ENCODE results near the gene ARHGAP26.

ARHGAP26 gene

DNA sequence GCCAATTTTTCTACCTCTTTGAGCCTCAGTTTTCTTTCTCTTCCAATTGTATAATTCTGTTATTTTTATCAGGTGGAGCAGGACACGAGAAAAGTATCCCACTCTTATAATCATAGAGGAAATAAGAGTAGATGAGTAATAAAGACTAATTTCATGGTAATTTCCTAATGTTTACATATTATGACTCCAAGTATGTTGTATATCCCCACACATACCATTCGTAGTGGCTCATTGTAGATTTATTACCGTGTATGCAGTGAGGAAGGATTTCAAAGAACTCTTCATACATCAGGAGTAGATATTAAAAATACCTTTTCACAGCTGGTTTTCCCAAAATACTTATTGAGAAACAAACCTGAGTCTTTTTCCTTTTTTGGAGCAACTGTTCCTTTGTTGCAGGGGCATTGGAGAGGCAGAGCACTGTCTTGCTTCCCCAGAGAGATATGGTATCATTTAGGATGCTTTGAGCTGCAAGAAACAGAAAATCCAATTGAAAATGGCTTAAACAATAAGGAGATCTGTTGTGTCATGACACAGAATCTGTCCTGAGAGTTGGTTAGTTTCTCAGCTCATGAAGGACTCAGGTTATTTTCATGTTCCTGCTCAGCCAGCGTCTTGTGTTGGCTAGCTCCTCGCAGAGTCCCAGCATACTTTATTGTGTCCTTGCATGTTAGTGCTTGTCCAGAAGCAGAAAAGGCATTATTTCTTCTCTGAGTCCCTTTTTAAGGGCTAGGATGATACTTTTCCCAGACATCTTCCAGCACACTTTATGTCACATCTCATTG, 291.2 kb downstream of the ARHGAP26 start:
- DNase-seq (ENCODE audit: low spot score) = no peak

DNA sequence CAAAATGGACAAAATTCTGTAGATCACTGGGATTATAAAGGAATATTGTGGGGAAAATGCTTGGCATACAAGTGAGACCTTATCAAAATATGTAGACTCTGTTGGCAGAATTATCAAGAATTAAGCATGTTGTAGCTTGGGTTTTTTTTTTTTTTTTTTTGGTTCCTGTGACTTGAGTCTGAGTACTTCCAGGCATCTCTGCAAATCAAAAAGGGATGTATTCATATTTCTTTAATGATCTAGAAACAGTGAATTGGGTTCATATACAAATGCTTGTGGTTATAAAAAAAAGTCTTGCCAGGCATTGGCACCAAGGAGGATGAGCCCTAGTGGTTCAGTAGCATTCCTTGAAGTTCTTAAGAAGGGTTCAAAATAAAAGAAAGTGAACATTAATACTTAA, 292.2 kb downstream of the ARHGAP26 start:
- DNase-seq (ENCODE audit: low spot score) = no peak

DNA sequence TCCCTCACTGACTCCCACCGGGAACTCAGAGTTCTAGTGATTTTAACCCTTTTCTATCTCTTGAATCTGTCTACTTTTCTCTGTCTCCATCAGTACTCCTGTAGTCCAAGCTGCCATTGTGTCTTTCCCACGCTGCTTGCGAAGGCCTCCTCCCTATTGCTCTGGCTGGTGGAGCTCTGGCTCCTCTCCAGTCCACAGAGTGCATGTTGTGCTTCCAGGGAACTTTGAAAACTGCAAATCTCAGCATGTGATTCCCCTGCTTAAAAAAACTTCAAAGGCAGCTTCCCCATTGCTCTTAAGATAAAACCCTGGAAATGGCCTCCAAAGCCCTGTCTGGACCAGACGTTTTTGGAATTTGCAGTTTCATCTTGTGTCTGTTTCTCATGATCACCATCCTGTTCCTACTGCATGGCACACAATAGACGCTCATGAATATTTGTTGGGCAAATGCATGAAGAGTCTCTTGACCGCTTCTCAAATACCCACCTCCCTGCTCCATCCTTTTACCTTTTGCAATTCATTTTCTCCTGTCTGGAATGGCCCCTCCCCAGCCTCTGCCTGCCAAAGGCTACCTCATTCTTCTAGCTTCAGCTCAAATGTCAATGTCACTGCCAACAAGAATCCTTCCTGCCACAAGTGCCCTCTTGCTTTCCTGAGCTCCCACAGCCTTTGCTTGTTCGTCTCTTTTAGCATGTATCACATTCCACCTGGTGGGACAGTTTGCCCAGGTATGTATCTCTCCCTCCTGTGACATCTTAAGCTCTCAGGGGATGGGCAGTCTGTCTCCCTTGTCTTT, 293.2 kb downstream of the ARHGAP26 start:
- no peak for DNase-seq (ENCODE audit: low spot score)

DNA sequence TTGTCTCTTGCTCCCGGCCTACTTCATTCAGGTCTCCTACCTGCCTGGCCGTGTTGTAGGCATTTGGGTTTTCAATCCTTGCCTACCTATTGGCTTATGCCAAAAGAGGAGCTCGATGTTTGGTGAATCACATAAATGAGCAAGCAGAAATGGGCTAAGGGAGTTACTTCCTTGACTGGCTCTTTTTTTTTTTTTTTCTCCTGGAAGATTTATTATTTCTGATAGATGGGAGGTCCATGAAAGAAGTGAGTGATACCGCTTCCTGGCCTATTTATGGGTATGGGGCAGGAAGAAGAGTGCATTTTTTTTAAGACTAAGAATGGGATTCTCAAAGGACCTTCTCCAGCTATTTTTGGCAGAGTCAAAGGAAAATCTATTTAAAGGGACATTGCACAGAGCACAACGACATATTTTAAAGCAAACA, 294.1 kb downstream of the ARHGAP26 start:
- DNase-seq (ENCODE audit: low spot score) = no peak

DNA sequence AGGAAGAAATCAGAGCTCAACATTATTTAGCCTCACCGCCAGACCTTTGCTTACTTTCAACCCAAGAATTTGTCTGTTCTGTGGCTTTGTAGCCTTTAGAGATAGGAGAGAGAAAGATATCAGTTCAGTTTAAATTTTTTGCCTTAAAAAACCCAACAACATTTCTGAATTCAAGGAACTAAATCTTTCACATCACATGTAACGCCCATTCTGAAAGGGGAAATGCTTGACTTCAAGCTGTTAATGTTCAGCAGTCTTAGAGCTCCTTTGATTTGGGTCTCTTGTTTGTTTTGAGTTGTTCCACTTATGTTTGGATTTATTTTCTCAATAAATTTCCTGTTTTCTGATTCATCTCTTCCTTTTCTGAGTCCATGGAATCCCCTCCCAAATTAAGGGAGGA, 294.5 kb downstream of the ARHGAP26 start:
- DNase-seq (ENCODE audit: low spot score) = no peak

DNA sequence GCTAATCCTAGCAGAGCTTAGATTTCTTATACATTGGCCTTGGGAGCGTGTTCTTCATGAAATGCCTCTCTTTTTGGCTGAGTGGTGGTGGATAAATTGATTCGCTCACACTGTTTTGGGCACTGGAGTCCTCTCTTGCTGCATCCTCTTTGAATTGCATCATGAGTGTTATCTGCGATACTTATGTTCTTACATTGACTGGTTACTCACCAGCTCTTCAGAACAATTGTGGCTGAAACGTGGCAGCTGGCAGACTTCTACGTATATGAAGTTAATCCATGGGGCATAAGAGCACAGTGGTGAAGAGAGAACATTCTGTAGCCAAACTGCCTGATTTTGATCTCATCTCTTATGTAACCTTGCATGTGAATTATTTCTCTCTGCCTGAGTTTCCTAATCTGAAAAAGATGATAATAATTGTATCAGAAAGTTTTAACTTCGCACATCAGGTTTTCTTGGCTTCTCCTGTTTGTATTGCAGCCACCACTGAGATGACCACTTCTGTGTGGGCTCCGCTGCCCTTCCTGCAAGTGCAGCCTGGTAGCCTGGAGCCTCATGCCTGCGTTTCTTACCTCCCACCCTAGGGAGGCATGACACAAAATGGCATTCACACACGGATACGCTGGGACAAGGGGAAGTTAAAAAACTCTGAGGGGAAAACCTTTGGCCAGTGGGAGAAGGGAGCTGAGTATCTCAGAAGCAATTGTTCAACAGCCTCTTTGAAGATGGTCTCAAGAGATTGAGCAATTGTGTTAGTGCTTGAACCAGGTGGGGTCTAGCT, 295.2 kb downstream of the ARHGAP26 start:
- DNase-seq (ENCODE audit: low spot score) = no peak

DNA sequence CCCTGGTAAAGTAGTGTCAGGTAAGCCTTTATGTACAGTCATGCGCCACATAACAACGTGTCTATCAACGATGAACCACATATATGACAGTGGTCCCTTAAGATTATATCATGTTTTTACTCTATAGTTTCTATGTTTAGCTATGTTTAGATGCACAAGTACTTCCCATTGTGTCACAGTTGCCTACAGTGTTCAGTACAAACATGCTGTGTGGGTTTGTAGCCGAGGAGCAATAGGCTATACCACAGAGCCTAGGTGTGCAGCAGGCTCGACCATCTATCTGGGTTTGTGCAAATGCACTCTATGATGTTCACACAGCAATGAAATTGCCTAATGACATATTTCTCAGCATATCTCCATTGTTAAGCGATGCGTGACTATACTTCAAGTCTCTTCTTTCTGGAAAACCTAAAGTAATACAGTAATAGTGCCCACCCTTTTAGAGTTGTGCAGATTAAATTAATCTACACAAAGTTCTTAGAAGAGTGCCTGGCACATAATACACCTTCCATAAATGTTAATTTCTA, 295.9 kb downstream of the ARHGAP26 start:
- no peak for DNase-seq (ENCODE audit: low spot score)

DNA sequence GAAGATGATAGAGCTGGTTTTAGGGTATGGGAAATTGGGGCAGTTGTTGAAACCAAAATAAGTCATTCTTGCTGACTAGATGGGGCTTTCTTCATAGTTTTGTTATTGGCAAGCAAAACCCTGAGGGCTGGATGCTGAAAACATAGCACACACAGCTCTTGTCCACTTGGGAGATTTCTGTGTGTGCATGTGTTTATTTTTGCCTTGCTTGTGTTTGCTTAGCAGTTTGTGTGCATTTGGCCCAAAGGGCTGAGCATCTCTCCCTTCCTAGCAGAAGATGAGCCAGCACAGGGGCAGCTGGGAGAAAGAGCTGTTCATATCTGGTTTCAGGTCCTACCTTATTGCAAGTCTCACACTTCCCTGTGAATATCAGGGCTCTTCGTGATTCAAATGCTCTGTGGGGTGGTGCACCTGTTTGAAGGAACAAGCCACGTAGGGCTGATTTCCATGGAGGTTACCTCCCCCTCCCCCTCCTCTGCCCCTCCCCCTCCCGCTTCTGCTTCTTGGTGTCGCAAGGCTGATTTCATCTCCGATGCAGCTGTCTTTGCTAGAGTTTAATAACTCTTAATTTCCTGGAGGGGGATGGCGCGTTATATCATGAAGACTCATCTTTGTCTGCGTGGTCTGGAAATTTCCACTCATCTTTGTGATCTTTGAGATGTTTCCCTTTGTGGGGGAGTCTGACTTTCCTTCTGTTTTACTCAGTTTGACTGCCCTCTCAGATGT, 296.5 kb downstream of the ARHGAP26 start:
- DNase-seq (ENCODE audit: low spot score) = no peak

DNA sequence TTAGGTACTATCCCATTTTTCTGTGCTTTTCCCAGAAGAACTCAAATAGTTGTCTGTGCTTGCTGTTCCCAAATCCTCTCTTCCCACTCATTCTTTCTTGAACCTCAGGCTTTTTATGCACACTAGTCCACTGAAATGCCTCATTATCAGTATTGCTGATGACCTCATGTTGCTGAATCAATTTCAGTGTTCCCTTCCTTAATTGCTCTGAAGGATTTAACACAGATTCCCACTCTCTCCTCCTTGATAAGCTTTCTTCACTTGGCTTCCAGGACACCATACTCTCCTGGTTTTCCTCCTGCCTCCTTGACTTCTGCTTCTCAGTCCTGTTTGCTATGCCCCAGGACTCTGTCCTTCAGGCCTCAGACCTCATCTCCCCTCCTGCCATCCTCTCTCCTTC, 298.5 kb downstream of the ARHGAP26 start:
- DNase-seq (ENCODE audit: low spot score) = no peak

DNA sequence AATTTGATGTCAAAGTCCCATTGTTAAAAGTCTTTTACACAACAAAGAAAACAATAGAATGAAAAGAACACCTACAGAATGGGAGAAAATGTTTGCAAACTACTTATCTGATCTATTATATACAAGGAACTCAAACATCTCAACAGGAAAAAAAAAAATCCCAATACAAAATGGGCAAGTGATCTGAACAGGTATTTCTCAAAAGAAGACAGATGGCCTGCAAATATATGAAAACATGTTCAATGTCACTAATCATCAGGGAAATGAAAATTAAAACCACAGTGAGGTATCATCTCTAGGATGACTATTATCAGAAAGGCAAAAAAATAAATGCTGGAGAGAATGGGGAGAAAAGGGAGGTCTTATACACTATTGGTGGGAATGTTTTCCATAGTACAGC, 301.8 kb downstream of the ARHGAP26 start:
- no peak for DNase-seq (ENCODE audit: low spot score)

DNA sequence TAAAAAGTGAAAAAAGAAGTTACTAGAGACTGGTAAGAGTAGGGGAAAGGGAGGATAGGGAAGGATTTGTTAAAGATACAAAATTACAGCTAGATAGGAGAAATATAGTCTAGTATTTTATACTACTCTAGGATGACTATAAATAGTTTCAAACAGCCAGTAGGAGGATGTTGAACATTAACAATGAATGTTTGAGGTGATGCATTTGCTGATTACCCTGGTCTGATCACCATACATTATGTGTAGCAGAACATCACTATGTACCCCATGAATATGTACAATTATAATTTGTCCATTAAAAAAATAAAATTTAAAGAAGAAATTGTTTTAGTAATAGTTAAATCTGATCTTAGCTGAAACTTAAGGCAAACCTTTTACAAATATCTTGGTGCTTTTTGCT, 302.6 kb downstream of the ARHGAP26 start:
- DNase-seq (ENCODE audit: low spot score) = no peak

DNA sequence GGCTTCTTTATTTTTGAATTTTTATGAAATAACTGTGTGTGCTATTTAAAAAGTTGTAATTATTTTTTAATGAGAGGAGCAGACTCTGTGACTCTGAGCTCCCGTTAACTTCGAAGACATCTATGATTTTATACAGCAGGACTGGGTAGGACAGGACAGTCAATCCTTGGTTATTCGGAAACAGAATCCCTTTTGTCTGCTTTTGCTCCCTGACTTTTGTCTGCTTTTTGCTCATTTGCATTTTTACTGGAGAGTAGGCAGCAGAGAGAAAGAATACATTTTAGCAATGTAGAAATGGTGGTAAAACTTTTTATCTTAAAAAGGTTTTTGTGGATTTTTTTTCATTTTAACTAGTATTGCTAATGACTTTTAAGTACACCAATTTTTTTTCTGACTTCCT, 303.6 kb downstream of the ARHGAP26 start:
- no peak for DNase-seq (ENCODE audit: low spot score)

DNA sequence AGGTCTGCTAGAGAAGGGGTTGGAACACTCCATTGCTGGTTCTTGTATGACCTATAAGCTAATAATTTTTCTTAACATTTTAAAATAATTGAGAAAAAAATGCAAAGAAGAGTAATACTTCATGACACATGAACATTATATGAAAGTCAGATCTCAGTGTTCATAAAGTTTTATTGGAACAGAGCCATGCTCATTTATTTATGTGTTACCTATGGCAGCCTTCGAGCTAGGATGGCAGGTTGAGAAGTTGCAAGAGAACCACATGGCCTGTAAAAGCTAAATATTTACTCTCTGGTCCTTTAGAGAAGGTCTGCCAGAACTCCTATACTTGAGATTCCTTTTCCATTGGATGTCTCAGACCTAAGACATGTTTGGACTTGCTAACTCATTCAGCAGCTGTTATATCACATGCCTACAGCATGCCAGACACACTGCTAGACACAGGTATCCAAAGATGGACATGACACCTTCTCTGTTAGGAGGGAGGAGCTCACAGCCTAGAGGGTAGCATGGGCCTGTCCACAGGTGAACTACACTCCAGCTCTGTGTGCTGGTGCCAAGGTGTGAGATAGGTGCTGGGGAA, 304.3 kb downstream of the ARHGAP26 start:
- DNase-seq (ENCODE audit: low spot score) = no peak

DNA sequence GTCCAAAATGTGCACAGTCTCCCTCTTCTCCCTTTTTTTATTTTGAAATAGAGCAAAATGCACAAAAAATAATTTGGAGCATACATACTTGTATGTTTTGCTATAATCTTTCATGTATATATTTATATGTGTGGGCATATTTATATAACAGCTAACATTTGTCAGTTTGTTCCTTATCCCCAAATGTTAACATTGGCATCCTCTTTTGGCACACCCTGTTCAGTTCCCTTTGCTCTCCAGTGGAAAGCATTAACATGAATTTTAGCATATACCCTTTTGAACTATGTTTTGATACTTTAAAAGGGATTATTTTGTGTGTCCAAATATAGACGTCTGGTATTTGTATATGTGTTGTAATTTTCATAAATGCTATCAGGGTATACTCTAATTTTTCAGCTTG, 306.2 kb downstream of the ARHGAP26 start:
- no peak for DNase-seq (ENCODE audit: low spot score)

DNA sequence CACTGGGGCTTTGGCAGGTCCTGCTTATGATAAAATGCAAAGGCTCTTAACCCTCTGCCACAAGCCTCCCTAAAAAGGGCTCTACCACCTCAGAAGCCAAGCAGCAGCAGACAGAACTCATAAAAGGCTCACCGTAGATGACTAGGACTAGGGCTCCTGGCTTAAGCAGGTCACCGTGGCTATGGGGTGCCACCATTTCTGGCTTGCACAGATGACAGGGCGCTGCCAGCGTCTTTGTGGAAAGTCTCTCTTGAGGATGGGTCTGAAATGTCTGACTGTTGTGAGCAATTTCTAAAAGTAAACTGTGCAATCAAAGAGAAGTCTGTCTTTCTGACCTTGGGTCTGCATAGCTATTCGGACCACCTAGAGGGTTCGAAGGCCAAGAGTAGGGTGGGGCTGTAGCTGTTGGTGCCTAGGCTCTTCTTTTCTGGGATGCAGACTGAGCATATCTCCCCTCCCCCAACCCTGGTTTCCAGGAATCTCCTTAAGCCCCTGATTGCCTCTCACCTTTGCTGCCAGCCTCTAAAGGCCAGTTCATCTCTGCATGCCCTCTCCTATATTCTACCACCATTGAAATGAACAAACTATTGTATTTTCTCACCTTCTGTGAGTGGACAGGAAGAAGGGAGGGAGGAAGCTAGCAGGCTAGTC, 307.4 kb downstream of the ARHGAP26 start:
- no peak for DNase-seq (ENCODE audit: low spot score)

DNA sequence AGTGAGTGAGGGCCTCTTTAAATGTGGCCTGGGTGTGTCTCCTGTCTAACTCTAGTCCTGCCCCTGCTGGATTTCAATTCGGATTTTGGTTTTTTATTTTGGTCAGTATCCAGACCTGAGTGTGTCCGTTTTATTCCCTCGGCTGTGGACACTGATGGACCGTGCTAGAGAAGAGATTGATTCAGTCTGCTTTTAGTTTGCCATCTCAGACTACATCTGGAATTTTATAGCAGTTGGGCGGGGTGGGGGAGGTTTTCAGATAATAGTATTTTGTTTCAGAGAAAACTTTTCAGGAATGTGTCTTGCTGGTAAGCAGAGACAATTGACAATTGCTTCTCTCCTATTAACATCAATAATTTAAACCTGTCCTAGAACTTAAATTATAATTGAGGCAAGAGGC, 308.1 kb downstream of the ARHGAP26 start:
- DNase-seq (ENCODE audit: low spot score) = no peak

DNA sequence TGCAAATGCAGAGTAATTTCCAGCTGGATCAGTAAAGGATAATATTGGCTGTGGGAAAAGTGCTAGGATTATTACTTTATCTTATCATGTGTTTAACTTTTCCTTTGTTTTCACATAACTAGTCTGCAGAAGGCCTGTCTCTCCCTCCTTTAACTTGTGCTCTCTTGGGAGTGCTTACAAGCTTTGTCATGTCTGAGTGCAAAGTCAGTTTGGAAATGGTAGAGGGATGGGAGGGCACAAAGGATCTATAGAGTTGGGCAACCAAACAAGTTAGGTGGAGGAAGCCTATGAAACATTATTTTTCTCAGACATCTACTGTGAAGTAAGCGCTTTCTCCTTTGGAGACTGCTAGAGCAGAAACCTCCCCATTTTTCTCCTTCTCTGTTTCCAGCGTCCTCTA, 308.8 kb downstream of the ARHGAP26 start:
- no peak for DNase-seq (ENCODE audit: low spot score)

DNA sequence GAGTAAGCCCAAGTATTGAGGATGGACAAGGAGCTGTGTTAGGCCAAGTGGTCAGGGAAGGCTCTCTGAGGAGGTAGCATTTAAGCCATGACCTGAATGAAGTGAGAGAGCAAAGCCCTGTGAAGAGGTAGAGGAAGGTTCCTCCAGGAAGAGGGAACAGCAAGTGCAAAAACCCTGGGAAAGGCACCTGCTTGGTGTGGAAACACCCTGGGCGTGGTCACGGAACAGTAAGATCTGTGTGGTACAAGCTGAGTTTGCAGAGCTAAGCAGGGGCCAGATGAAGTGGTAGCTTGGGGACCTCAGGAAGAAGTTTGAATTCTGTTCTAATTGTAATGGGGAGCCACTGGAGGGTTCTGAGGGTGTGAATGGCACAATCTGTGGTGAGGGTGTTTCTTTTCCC, 310.2 kb downstream of the ARHGAP26 start:
- DNase-seq (ENCODE audit: low spot score) = no peak

DNA sequence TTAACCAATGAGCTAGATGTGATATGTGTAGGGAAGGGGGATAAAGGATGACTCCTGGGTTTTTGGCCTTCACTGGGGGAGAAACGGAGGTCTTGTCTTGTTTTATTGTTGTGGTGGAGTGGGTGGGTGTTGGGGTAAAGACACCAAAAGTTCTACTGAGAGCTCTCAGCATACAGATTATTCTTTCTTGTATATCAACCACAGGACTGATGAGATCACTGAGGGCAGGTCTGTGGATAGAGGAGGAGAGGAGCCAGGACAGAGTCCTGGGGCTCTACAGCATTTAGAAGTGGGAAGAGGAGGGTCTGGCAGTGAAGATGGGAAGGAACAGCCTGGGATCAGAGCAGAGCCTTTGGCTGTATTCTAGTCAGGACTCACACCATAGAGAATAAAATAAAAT, 310.8 kb downstream of the ARHGAP26 start:
- DNase-seq (ENCODE audit: low spot score) = no peak

DNA sequence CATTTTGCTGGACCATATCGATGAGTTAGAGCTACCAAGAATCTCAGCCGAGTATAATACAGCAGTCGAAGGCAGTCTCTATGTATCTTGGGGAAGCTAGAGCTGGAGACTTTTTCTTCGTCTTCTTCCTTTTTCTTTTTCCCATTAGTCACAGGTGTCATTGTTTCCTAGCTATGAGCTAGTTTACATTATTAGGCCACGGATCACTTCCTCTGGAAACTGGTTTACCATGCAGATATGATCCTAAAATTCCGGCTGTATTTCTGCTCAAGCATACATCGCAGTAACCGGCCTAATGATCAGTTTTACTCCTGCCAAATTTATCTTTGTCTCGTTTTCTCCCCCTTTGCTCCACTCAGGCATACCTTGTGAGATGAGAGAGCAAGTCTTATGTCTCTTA, 312.8 kb downstream of the ARHGAP26 start:
- DNase-seq (ENCODE audit: low spot score) = no peak

DNA sequence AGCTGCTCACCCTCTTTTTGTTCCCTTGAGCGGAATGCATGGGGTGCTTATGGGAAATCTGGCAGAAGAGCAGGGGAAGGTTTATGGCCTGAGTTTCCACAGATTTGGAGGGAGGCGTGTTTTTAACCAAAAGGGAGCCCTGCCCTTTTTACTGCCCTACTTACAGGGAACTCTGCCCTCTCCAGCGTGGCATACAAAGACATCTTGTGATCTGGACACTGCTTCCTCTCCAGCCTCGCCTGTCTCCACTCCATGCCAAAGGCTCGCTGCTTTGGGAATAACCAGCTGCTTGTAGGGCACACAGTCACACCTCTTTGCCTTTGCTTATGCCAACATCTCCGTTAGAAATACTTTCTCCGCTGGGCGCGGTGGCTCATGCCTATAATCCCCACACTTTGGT, 314.2 kb downstream of the ARHGAP26 start:
- DNase-seq (ENCODE audit: low spot score) = no peak

All from hematopoietic multipotent progenitor cell treated with erythropoietin and hydrocortisone succinate and interleukin-3 and kit ligand, for 17 days (in vitro differentiated cells).